Epithelial cell of esophagus (primary cell): ENCODE measurements around the gene SP3.

Experiments
- DNase-seq: peaks from one replicate; pipeline ENCODE4 v3.0.0; 2010; ENCODE audit warnings: low read depth
- H3K4me3 ChIP-seq: 2 replicates; pipeline ENCODE4 v1.5.1; 2011; ENCODE audit warnings: mild to moderate bottlenecking, low read length, control low read depth
- TF ChIP-seq, protein P1 (sequence below): IDR thresholded peaks from 2 replicates; pipeline ENCODE4 v1.5.1; 2011; ENCODE audit warnings: low read depth, mild to moderate bottlenecking, low read length, control low read depth, inconsistent platforms; ENCODE audit not compliant: insufficient read depth; ENCODE audit errors: missing control alignments

Gene SP3

DNA sequence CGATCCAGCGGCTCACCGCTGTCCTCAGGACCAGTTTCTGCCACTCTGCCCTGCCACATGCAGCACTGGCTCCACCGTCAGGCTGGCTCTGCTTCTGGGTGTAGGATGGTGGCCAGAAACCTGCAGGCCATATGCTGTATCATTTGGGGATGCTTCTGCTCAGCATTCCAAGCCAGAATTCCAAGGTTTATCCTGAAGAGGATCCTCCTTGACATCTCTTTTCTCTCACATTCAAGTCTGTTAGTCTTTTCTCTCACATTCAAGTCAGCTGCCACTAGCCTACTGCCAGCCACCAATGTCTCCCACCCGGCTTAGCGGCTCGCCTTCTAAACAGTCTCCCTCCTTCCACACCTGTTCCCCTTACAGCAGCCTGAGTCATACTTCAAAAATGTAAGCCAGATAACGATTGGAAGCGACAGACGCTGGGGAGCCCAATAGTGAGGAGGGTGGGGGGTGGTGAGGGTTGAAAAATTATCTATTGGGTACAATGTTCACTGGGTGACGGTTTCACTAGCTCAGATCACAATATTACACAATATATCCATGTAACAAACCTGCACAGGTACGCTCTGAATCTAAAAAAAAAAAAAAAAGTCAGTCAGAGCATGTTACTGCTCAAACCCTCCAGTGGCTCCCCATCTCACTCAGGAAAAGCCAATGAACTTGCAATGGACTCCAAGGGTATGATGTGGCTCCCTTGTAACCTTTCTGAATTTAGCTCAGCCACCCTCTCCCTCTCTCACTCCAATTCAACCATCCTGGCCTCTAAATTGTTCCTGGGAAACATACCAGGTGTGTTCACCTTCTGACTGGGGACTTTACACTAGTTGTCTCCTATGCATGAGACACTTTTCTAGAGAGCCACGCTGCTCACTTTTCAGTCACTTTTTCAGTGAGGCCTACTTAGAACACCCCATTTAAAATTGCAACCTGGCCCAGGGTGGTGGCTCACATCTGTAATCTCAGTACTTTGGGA is 38.8 kb upstream of the SP3 start:
- no peak overlapping the region for H3K4me3 ChIP-seq
- TF ChIP-seq, protein P1, sequence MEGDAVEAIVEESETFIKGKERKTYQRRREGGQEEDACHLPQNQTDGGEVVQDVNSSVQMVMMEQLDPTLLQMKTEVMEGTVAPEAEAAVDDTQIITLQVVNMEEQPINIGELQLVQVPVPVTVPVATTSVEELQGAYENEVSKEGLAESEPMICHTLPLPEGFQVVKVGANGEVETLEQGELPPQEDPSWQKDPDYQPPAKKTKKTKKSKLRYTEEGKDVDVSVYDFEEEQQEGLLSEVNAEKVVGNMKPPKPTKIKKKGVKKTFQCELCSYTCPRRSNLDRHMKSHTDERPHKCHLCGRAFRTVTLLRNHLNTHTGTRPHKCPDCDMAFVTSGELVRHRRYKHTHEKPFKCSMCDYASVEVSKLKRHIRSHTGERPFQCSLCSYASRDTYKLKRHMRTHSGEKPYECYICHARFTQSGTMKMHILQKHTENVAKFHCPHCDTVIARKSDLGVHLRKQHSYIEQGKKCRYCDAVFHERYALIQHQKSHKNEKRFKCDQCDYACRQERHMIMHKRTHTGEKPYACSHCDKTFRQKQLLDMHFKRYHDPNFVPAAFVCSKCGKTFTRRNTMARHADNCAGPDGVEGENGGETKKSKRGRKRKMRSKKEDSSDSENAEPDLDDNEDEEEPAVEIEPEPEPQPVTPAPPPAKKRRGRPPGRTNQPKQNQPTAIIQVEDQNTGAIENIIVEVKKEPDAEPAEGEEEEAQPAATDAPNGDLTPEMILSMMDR = no peak
- DNase-seq = no peak

- no peak for DNase-seq
- H3K4me3 ChIP-seq = no peak overlapping the region
- TF ChIP-seq, protein P1 = no peak
Measured at GRCh38 chr2:174002679-174003078, 37.5 kb upstream of the SP3 start.

- DNase-seq = no peak
- TF ChIP-seq, protein P1 = no peak
- H3K4me3 ChIP-seq = no peak overlapping the region
Measured at GRCh38 chr2:174001107-174001506, 35.9 kb upstream of the SP3 start.

DNA sequence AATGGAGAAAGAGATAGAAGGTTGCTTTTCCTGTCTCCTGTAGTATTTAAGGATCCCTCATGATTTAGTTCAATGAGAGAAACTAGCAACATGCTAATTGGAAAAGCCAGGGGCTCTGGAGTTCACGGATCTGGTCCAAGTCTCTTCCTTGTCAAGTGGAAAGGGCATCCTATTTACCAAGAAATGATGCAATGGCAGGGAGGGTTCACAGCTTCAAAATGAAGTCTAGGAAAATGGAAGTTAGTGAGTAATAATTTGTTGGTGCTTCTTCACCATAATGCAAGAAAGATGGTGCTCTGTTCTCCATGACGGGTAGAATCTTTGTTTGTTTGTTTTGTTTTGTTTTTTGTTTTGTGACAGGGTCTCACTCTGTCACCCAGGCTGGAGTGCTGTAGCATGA is 34.6 kb upstream of the SP3 start:
- H3K4me3 ChIP-seq = no peak overlapping the region
- TF ChIP-seq, protein P1 = no peak
- no peak for DNase-seq

- no peak overlapping the region for H3K4me3 ChIP-seq
- DNase-seq = no peak
- TF ChIP-seq, protein P1 = no peak
Measured at GRCh38 chr2:173999272-173999671, 34.1 kb upstream of the SP3 start.

DNA sequence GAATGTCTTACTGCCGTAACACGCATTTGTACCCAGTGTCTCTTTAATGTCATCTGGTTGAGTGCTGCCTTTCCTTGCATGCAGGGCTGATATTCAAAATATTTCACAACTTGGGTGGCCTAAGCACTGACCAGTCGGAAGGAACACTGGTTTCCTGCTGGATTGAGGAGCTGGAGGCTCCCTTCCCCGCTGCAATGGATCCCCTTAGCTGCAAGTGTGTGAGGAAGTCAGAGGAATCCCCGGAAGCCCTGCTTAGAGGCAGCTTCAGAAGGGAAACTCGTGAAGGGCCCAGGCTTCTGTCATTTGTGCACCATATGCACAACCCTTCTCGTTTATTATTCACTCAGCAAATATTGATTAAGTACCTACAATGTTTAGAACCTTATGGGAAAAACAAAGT is 33.2 kb upstream of the SP3 start:
- H3K4me3 ChIP-seq = no peak overlapping the region
- no peak for DNase-seq
- TF ChIP-seq, protein P1 = no peak

- DNase-seq = no peak
- TF ChIP-seq, protein P1 = no peak
- no peak overlapping the region for H3K4me3 ChIP-seq
Measured at GRCh38 chr2:173997753-173998152, 32.6 kb upstream of the SP3 start.
